Cardiac fibroblast (primary cell): Measurements from ENCODE around the gene KMT5C.
"Not testable (repeated sequence)": the region's sequence is repeated elsewhere in the genome, so short reads cannot be mapped to it uniquely, and the experiment has no call there.

Experiments used
- DNase-seq, 2 donors: peaks; one replicate each; pipeline versions ENCODE4 v3.0.0 to v3.0.0-alpha.2; 2010; ENCODE audit warnings: low read depth in 2 of 2
- H3K4me3 ChIP-seq, 2 donors: replicated peaks in 1 of 2; 1 replicate in 1 of 2; 2 replicates in 1 of 2; pipeline ENCODE4 v1.5.1; 2011; ENCODE audit warnings: low read depth in 2 of 2, low read length in 2 of 2, mild to moderate bottlenecking in 2 of 2, moderate library complexity in 1 of 2
- CTCF ChIP-seq: IDR thresholded peaks from one replicate; pipeline ENCODE4 v1.5.1; 2011; ENCODE audit warnings: low read depth, mild to moderate bottlenecking, low read length, inconsistent platforms

The KMT5C gene

GRCh38 chr19:55322204-55322885, 17.3 kb upstream of the KMT5C start:
- TF ChIP-seq CTCF: no peak
- no peak overlapping the region for H3K4me3 ChIP-seq
- DNase-seq: no peak

- TF ChIP-seq CTCF: no peak
- no peak overlapping the region for H3K4me3 ChIP-seq
- no peak for DNase-seq
These were observed 15.0 kb upstream of the KMT5C start for GRCh38 chr19:55324662-55325061.

DNA sequence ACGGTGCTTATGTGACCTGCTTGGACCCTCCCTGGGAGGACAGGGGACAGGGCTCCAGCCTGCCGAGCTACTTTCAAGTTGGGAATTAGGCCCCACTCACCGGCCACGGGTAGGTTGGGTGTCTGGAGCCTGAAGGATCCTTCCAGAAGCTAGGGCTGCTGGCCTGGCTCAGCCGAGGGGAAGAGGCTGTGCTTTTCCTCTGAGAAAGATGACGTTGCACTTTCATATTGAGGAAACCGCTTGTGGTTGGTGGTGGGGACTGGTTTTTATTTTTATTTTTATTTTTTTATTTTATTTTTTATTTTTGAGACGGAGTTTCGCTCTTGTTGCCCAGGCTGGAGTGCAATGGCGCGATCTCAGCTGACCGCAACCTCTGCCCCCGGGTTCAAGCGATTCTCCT, 14.5 kb upstream of the KMT5C start, which contains the start of gene TMEM150B:
Gene TMEM150B (minus strand): TSS at position 170 of the 400 bp plus-strand sequence. CDS start 4,305 bp downstream, outside the sequence.
- H3K4me3 ChIP-seq: no peak within 1 kb of the TSS
- no peak for TF ChIP-seq CTCF
- DNase-seq: no peak

GRCh38 chr19:55328774-55329318, 10.8 kb upstream of the KMT5C start:
- H3K4me3 ChIP-seq, DNase-seq: not testable (repeated sequence)

GRCh38 chr19:55329791-55330190, 9.9 kb upstream of the KMT5C start:
- not testable (repeated sequence) for H3K4me3 ChIP-seq
- peak in 1 of 2 donors; percentile 65 for DNase-seq

DNA sequence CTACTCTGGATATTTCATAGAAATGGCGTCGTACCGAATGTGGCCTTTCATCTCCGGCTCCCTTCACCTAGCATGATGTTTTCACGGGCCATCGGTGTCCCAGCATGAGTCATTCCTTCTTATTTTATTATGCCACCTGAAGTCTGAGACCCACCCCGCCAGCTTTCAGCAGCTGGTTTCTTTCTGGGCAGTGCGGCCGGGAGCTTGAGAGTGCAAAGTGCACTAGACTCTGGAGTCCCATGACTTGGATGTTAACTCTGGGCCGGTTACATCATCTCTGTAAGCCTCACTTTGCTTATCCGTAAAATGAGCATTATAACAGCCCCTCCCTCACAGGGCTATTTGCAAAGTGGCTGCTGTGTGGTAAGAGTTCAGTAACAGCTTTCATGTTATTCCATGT, 5.8 kb upstream of the KMT5C start:
- H3K4me3 ChIP-seq: no peak overlapping the region
- DNase-seq: no peak
- no peak for TF ChIP-seq CTCF

DNA sequence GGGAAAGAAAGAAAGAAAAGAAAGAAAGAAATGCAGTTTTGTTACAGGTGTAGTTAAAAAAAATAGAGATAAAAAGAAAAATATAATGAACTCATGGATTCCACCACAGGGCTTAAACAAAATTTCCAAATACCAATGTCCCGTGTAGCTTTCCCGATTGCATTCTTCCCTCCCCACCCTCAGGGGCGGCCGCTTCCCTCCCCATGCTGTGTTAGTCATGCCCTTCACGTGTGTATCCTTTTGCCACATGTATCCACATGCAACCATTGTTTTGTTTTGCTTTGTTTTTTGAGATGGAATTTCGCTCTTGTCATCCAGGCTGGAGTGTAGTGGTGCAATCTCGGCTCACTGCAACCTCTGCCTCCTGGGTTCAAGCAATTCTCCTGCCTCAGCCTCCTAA, 3.6 kb upstream of the KMT5C start:
- H3K4me3 ChIP-seq: no peak overlapping the region
- no peak for TF ChIP-seq CTCF
- DNase-seq: peak in 1 of 2 donors; percentile 60
